ENCODE data around the gene BIRC6.
"Not testable (repeated sequence)": the region's sequence is repeated elsewhere in the genome, so short reads cannot be mapped to it uniquely, and the experiment has no call there.

The BIRC6 gene

GRCh38 chr2:32362997-32363396 lies 6.2 kb downstream of the BIRC6 start:
- DNase-seq (ENCODE audit: low spot score in 2 of 2); H3K4me3 Mint-ChIP-seq; H3K27me3 Mint-ChIP-seq; H3K27ac Mint-ChIP-seq; H3K9me3 Mint-ChIP-seq; ATAC-seq (ENCODE audit: low read depth): not testable (repeated sequence)
- Mint-ChIP-seq H3K36me3 (peaks cover 18% of the 10 kb centered on the region), H3K4me1 (peaks cover 49% of the 10 kb centered on the region)

GRCh38 chr2:32363597-32363996 lies 6.8 kb downstream of the BIRC6 start:
- DNase-seq (ENCODE audit: low spot score in 2 of 2) (no peak), ATAC-seq (ENCODE audit: low read depth) (peak; percentile 24)
- peak overlapping the region; percentile 32 for H3K4me3 Mint-ChIP-seq
- H3K36me3 Mint-ChIP-seq = peaks cover 15% of the 10 kb centered on the region
- H3K4me1 Mint-ChIP-seq = peaks cover 43% of the 10 kb centered on the region
- H3K27me3 Mint-ChIP-seq = no peaks in the 10 kb centered on the region
- H3K27ac Mint-ChIP-seq = no peak overlapping the region
- no peaks in the 10 kb centered on the region for H3K9me3 Mint-ChIP-seq

- H3K4me3 Mint-ChIP-seq; ATAC-seq (ENCODE audit: low read depth): not testable (repeated sequence)
Observed at GRCh38 chr2:32364290-32364689, 7.5 kb downstream of the BIRC6 start.

GRCh38 chr2:32365679-32366078 lies 8.9 kb downstream of the BIRC6 start:
- ATAC-seq (ENCODE audit: low read depth) = not testable (repeated sequence)

More at GRCh38 chr2:32364290-32364689, 7.5 kb downstream of the BIRC6 start:
- Mint-ChIP-seq H3K4me1 (peaks cover 44% of the 10 kb centered on the region), H3K27ac (peak overlapping the region; percentile 32), H3K36me3 (peaks cover 12% of the 10 kb centered on the region)
- H3K9me3 Mint-ChIP-seq; H3K27me3 Mint-ChIP-seq; DNase-seq (ENCODE audit: low spot score in 2 of 2): not testable (repeated sequence)

GRCh38 chr2:32366595-32366994 lies 9.8 kb downstream of the BIRC6 start:
- H3K4me3 Mint-ChIP-seq = no peak overlapping the region
- H3K27ac Mint-ChIP-seq = peak overlapping the region; percentile 57
- no peaks in the 10 kb centered on the region for H3K9me3 Mint-ChIP-seq
- H3K36me3 Mint-ChIP-seq = peaks cover 7% of the 10 kb centered on the region
- no peak for ATAC-seq (ENCODE audit: low read depth)
- H3K27me3 Mint-ChIP-seq = no peaks in the 10 kb centered on the region
- no peak for DNase-seq (ENCODE audit: low spot score in 2 of 2)
- peaks cover 38% of the 10 kb centered on the region for H3K4me1 Mint-ChIP-seq

More at GRCh38 chr2:32365679-32366078, 8.9 kb downstream of the BIRC6 start:
- not testable (repeated sequence) for DNase-seq (ENCODE audit: low spot score in 2 of 2); H3K27me3 Mint-ChIP-seq; H3K4me3 Mint-ChIP-seq; H3K9me3 Mint-ChIP-seq; H3K27ac Mint-ChIP-seq
- peaks cover 41% of the 10 kb centered on the region for H3K4me1 Mint-ChIP-seq
- peaks cover 10% of the 10 kb centered on the region for H3K36me3 Mint-ChIP-seq

- Mint-ChIP-seq H3K4me3 (no peak overlapping the region), H3K27me3 (no peaks in the 10 kb centered on the region), H3K36me3 (peaks cover 18% of the 10 kb centered on the region), H3K4me1 (peaks cover 39% of the 10 kb centered on the region), H3K9me3 (no peaks in the 10 kb centered on the region), H3K27ac (peak overlapping the region; percentile 37)
- DNase-seq (ENCODE audit: low spot score in 2 of 2) = no peak
- ATAC-seq (ENCODE audit: low read depth) = no peak
Observed at GRCh38 chr2:32369222-32369621, 12.4 kb downstream of the BIRC6 start.

GRCh38 chr2:32370942-32371341 lies 14.1 kb downstream of the BIRC6 start:
- H3K27ac Mint-ChIP-seq; H3K9me3 Mint-ChIP-seq; ATAC-seq (ENCODE audit: low read depth); H3K4me3 Mint-ChIP-seq; DNase-seq (ENCODE audit: low spot score in 2 of 2); H3K27me3 Mint-ChIP-seq: not testable (repeated sequence)
- H3K4me1 Mint-ChIP-seq = peaks cover 41% of the 10 kb centered on the region
- H3K36me3 Mint-ChIP-seq = peaks cover 18% of the 10 kb centered on the region

GRCh38 chr2:32372519-32373182 lies 15.8 kb downstream of the BIRC6 start:
- Mint-ChIP-seq H3K36me3 (peaks cover 15% of the 10 kb centered on the region), H3K27me3 (no peaks in the 10 kb centered on the region), H3K9me3 (no peaks in the 10 kb centered on the region), H3K27ac (no peak overlapping the region), H3K4me1 (peaks cover 34% of the 10 kb centered on the region), H3K4me3 (no peak overlapping the region)
- no peak for DNase-seq (ENCODE audit: low spot score in 2 of 2)
- no peak for ATAC-seq (ENCODE audit: low read depth)

GRCh38 chr2:32375228-32375892 lies 18.5 kb downstream of the BIRC6 start:
- no peaks in the 10 kb centered on the region for H3K27me3 Mint-ChIP-seq
- H3K27ac Mint-ChIP-seq = peak overlapping the region; percentile 28
- ATAC-seq (ENCODE audit: low read depth) (peak; percentile 21), DNase-seq (ENCODE audit: low spot score in 2 of 2) (no peak)
- H3K9me3 Mint-ChIP-seq = no peaks in the 10 kb centered on the region
- peaks cover 19% of the 10 kb centered on the region for H3K36me3 Mint-ChIP-seq
- H3K4me1 Mint-ChIP-seq = peaks cover 29% of the 10 kb centered on the region
- no peak overlapping the region for H3K4me3 Mint-ChIP-seq

GRCh38 chr2:32376756-32377155 lies 19.9 kb downstream of the BIRC6 start:
- Mint-ChIP-seq H3K4me3 (no peak overlapping the region), H3K27ac (peak overlapping the region; percentile 35), H3K4me1 (peaks cover 28% of the 10 kb centered on the region), H3K9me3 (no peaks in the 10 kb centered on the region), H3K36me3 (peaks cover 22% of the 10 kb centered on the region), H3K27me3 (no peaks in the 10 kb centered on the region)
- DNase-seq (ENCODE audit: low spot score in 2 of 2) (no peak), ATAC-seq (ENCODE audit: low read depth) (no peak)

GRCh38 chr2:32377928-32378327 lies 21.1 kb downstream of the BIRC6 start:
- peak overlapping the region; percentile 42 for H3K27ac Mint-ChIP-seq
- DNase-seq (ENCODE audit: low spot score in 2 of 2) (no peak), ATAC-seq (ENCODE audit: low read depth) (no peak)
- no peaks in the 10 kb centered on the region for H3K27me3 Mint-ChIP-seq
- H3K4me3 Mint-ChIP-seq = no peak overlapping the region
- peaks cover 32% of the 10 kb centered on the region for H3K4me1 Mint-ChIP-seq
- no peaks in the 10 kb centered on the region for H3K9me3 Mint-ChIP-seq
- peaks cover 22% of the 10 kb centered on the region for H3K36me3 Mint-ChIP-seq

GRCh38 chr2:32379352-32379751 lies 22.5 kb downstream of the BIRC6 start:
- H3K9me3 Mint-ChIP-seq = no peaks in the 10 kb centered on the region
- DNase-seq (ENCODE audit: low spot score in 2 of 2) (no peak), ATAC-seq (ENCODE audit: low read depth) (no peak)
- H3K36me3 Mint-ChIP-seq = peaks cover 16% of the 10 kb centered on the region
- no peaks in the 10 kb centered on the region for H3K27me3 Mint-ChIP-seq
- peak overlapping the region; percentile 18 for H3K27ac Mint-ChIP-seq
- peaks cover 23% of the 10 kb centered on the region for H3K4me1 Mint-ChIP-seq
- no peak overlapping the region for H3K4me3 Mint-ChIP-seq

GRCh38 chr2:32383858-32384257 lies 27.0 kb downstream of the BIRC6 start:
- no peak overlapping the region for H3K27ac Mint-ChIP-seq
- H3K27me3 Mint-ChIP-seq = no peaks in the 10 kb centered on the region
- H3K4me3 Mint-ChIP-seq = no peak overlapping the region
- H3K4me1 Mint-ChIP-seq = peaks cover 16% of the 10 kb centered on the region
- ATAC-seq (ENCODE audit: low read depth) (no peak), DNase-seq (ENCODE audit: low spot score in 2 of 2) (no peak)
- H3K9me3 Mint-ChIP-seq = no peaks in the 10 kb centered on the region
- H3K36me3 Mint-ChIP-seq = peaks cover 25% of the 10 kb centered on the region

GRCh38 chr2:32384529-32384928 lies 27.7 kb downstream of the BIRC6 start:
- ATAC-seq (ENCODE audit: low read depth) (no peak), DNase-seq (ENCODE audit: low spot score in 2 of 2) (no peak)
- Mint-ChIP-seq H3K4me1 (peaks cover 14% of the 10 kb centered on the region), H3K9me3 (no peaks in the 10 kb centered on the region), H3K27me3 (no peaks in the 10 kb centered on the region), H3K36me3 (peaks cover 25% of the 10 kb centered on the region), H3K4me3 (no peak overlapping the region), H3K27ac (peak overlapping the region; percentile 78)

Measured in memory B cell (primary cell).